22Rv1 (cell line): ENCODE data around the gene PPIF.

ENCODE experiments used
- ZFX ChIP-seq: fragments of 450-650 bp; IDR thresholded peaks from 2 replicates; pipeline ENCODE4 v1.6.1; 2017; ENCODE audit warnings: antibody characterized with exemption, borderline replicate concordance
- TF ChIP-seq, protein P1 (sequence below): fragments of 450-650 bp; IDR thresholded peaks from 2 replicates; pipeline ENCODE4 v1.5.1; 2017; ENCODE audit warnings: mild to moderate bottlenecking

DNA sequence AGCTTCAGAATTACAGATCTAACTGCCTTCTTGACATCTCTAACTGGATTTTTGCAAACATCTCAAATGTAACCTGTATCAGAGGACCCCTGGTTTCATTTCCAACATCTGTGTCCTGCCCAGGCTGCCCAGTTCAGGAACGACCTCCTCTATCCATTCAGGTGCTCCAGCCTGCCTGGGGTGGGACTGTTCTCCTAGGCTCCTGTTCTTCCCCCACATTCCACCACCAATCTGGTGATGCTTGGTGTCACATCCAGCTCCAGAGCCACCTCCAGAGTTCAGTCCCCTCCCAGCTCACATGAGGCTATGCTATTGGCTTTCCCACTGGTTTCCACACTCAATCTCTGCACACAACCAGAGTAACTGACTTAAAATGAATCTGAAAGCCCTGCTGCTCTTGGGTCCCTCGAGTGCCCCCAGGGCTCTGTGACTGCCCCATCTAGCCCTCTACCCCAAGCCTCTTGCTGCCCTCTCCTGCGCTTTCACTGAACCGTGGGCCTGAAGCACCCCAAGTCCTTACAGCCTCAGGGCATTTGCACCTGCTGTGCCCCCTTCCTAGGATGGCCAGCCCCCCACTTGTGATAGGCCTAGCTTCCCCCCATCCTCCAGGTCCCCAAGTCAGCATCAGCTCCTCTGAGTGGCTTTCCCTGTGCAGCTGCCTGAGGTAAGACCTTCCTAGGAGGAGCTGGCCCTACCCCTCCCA is 46.1 kb downstream of the PPIF start:
- TF ChIP-seq, protein P1, sequence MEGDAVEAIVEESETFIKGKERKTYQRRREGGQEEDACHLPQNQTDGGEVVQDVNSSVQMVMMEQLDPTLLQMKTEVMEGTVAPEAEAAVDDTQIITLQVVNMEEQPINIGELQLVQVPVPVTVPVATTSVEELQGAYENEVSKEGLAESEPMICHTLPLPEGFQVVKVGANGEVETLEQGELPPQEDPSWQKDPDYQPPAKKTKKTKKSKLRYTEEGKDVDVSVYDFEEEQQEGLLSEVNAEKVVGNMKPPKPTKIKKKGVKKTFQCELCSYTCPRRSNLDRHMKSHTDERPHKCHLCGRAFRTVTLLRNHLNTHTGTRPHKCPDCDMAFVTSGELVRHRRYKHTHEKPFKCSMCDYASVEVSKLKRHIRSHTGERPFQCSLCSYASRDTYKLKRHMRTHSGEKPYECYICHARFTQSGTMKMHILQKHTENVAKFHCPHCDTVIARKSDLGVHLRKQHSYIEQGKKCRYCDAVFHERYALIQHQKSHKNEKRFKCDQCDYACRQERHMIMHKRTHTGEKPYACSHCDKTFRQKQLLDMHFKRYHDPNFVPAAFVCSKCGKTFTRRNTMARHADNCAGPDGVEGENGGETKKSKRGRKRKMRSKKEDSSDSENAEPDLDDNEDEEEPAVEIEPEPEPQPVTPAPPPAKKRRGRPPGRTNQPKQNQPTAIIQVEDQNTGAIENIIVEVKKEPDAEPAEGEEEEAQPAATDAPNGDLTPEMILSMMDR, result no peak
- TF ChIP-seq ZFX, result no peak
